HG02970 (cell line): ENCODE measurements around the gene RAC3.

ENCODE experiments used
- ATAC-seq: cut with Tn5 transposase; IDR thresholded peaks from one replicate; pipeline ENCODE4 v1.9.1; 2021; ENCODE audit warnings: mild to moderate bottlenecking, moderate library complexity, moderate number of reproducible peaks; ENCODE audit not compliant: unreplicated experiment, low FRiP score

Gene RAC3

GRCh38 chr17:82031303-82031884, at the start of gene RAC3:
RAC3 (plus strand) TSS chr17:82031678; CDS start chr17:82031762, 84 bp downstream.
- no peak for ATAC-seq

- ATAC-seq: no peak
Observed at GRCh38 chr17:81983011-81983638, 48.4 kb upstream of the RAC3 start.

GRCh38 chr17:81983639-81984373, 47.7 kb upstream of the RAC3 start:
- ATAC-seq: no peak

- no peak for ATAC-seq
Observed at GRCh38 chr17:81984773-81985410, 46.6 kb upstream of the RAC3 start.

- no peak for ATAC-seq
Observed at GRCh38 chr17:81986606-81987005, 44.9 kb upstream of the RAC3 start.

- ATAC-seq: no peak
Observed at GRCh38 chr17:81987161-81987770, 44.2 kb upstream of the RAC3 start.

- no peak for ATAC-seq
Observed at GRCh38 chr17:81990836-81991683, 40.4 kb upstream of the RAC3 start.

- no peak for ATAC-seq
Observed at GRCh38 chr17:81991684-81992305, 39.7 kb upstream of the RAC3 start.

- no peak for ATAC-seq
Observed at GRCh38 chr17:81992306-81993102, 39.0 kb upstream of the RAC3 start.

- ATAC-seq: no peak
Observed at GRCh38 chr17:81993729-81994592, 37.5 kb upstream of the RAC3 start.

GRCh38 chr17:81994593-81995462, 36.6 kb upstream of the RAC3 start:
- ATAC-seq: no peak

- no peak for ATAC-seq
Observed at GRCh38 chr17:81995463-81996231, 35.8 kb upstream of the RAC3 start.

- no peak for ATAC-seq
Observed at GRCh38 chr17:81996232-81996756, 35.2 kb upstream of the RAC3 start.

- ATAC-seq: no peak
Observed at GRCh38 chr17:81996757-81997441, 34.6 kb upstream of the RAC3 start.

GRCh38 chr17:81998212-81998611, 33.3 kb upstream of the RAC3 start:
- no peak for ATAC-seq
